Loucy (cell line): ENCODE measurements around the gene IFNA7.
A peak's percentile ranks its signal among the peaks of the same experiment; 100 is the strongest.
"Not testable (repeated sequence)": the region's sequence is repeated elsewhere in the genome, so short reads cannot be mapped to it uniquely, and the experiment has no call there.

Experiments
- H2AFZ ChIP-seq: fragments of 200-600 bp; sonication (generic); 2 replicates; pipeline ENCODE4 v1.6.0; 2016; ENCODE audit warnings: antibody characterized with exemption, mild to moderate bottlenecking, low read length, moderate library complexity
- H3F3A ChIP-seq: fragments of 200-600 bp; 2 replicates; pipeline ENCODE4 v1.6.0; 2016; ENCODE audit warnings: antibody characterized with exemption, low read depth, mild to moderate bottlenecking
- H3K27me3 ChIP-seq: fragments of 200-600 bp; sonication (generic); 2 replicates; pipeline ENCODE4 v1.6.1; 2014; ENCODE audit warnings: low read length, mild to moderate bottlenecking; ENCODE audit not compliant: insufficient read depth, poor library complexity, severe bottlenecking
- H3K36me3 ChIP-seq: fragments of 200-600 bp; sonication (generic); 2 replicates; pipeline ENCODE4 v1.6.1; 2016; ENCODE audit warnings: low read length; ENCODE audit not compliant: insufficient read depth
- H3K4me1 ChIP-seq: fragments of 200-600 bp; sonication (generic); 2 replicates; pipeline ENCODE4 v1.5.1; 2014; ENCODE audit warnings: low read length, mild to moderate bottlenecking; ENCODE audit not compliant: insufficient read depth, poor library complexity, severe bottlenecking
- H3K4me2 ChIP-seq: fragments of 200-600 bp; sonication (generic); 2 replicates; pipeline ENCODE4 v1.6.0; 2014; ENCODE audit warnings: antibody characterized with exemption, low read length, low read depth, mild to moderate bottlenecking; ENCODE audit not compliant: poor library complexity, severe bottlenecking
- H3K4me3 ChIP-seq: fragments of 200-600 bp; sonication (generic); 2 replicates; pipeline ENCODE4 v1.5.1; 2014; ENCODE audit warnings: low read length, mild to moderate bottlenecking, mixed read lengths; ENCODE audit not compliant: poor library complexity, severe bottlenecking
- H3K79me2 ChIP-seq: fragments of 200-600 bp; sonication (generic); 2 replicates; pipeline ENCODE4 v1.6.1; 2014; ENCODE audit warnings: low read length; ENCODE audit not compliant: insufficient read depth
- H3K9ac ChIP-seq: fragments of 200-600 bp; sonication (generic); 2 replicates; pipeline ENCODE4 v1.6.0; 2014; ENCODE audit warnings: mild to moderate bottlenecking, low read depth, low read length, moderate library complexity; ENCODE audit not compliant: poor library complexity, severe bottlenecking
- H3K9me2 ChIP-seq: fragments of 200-600 bp; sonication (generic); replicated peaks from 2 replicates; pipeline ENCODE4 v1.6.1; 2016; ENCODE audit warnings: low read depth, low read length, mixed read lengths
- H3K9me3 ChIP-seq: fragments of 200-600 bp; sonication (generic); 2 replicates; pipeline ENCODE4 v1.6.1; 2014; ENCODE audit warnings: mild to moderate bottlenecking, antibody characterized with exemption, low read length, low read depth; ENCODE audit not compliant: insufficient read depth
- H4K20me1 ChIP-seq: fragments of 200-600 bp; sonication (generic); 2 replicates; pipeline ENCODE4 v1.6.0; 2014; ENCODE audit warnings: antibody characterized with exemption, low read length, mild to moderate bottlenecking; ENCODE audit not compliant: insufficient read depth, poor library complexity, severe bottlenecking
- EZH2phosphoT487 ChIP-seq: fragments of 200-600 bp; IDR thresholded peaks from 2 replicates; pipeline ENCODE4 v1.6.1; 2018; ENCODE audit warnings: antibody characterized with exemption, mild to moderate bottlenecking, moderate library complexity, borderline replicate concordance
- TF ChIP-seq, protein P1 (sequence below): fragments of 200-600 bp; sonication (generic); conservative IDR thresholded peaks from 2 replicates; pipeline ENCODE4 v1.5.1; 2014; ENCODE audit warnings: mild to moderate bottlenecking, antibody characterized with exemption, low read length

IFNA7 gene

DNA sequence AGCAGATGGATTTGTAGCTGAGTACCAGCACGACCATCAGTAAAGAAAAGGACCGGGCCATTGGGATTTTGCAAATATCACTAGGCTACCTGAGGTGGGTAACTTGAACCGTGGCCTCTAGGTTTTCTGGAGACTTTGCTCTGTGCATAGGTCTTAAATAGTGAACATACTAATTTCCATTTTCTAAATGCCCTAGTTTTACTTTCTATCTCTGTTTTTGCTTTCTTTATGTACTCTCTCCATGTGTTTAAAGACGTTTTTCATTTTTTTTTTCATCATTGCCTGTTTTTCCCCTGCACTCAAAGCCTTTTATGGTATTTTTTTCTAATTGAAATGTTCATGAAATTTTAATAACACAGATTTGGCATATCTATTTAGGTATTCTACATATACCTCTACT lies at the start of gene IFNA7:
Gene IFNA7, minus strand, starts transcription at position 101 of the 400 bp plus-strand sequence. Its CDS starts 40 bp downstream, at position 61.
- H3K79me2 ChIP-seq, H4K20me1 ChIP-seq, H2AFZ ChIP-seq, H3K9me2 ChIP-seq, H3K9ac ChIP-seq, H3F3A ChIP-seq, H3K36me3 ChIP-seq, H3K4me1 ChIP-seq, H3K4me2 ChIP-seq, H3K4me3 ChIP-seq, H3K27me3 ChIP-seq, H3K9me3 ChIP-seq: not testable (repeated sequence)

DNA sequence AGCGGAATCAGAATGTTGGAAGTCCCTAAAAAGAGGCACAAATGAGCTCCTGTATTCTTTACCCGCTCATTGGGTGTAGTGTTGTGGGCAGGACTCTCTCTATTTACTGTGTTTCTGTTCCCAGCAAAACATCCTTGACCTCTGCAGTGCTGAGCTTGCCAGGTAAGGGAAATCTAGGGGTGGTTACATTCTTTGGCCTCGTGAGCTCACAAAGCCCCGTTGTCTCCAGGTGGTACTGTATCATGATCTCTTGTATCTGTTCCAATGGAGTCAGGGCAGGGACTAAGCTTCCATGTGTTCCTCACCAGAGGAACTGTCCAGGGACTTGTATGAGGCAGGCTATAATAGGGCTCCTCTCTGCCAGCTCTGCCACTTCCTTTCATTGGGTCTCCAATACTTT lies 49.6 kb upstream of the IFNA7 start:
- Histone ChIP-seq H3K9me3 (no peaks in the 10 kb centered on the region), H3K4me1 (peaks cover 26% of the 10 kb centered on the region), H3K36me3 (no peaks in the 10 kb centered on the region), H3K4me2 (no peak overlapping the region), H3K9me2 (no peaks in the 10 kb centered on the region), H3K27me3 (no peaks in the 10 kb centered on the region), H3K9ac (no peak overlapping the region), H3F3A (no peaks in the 10 kb centered on the region), H2AFZ (peak overlapping the region; percentile 38; the same call in 1 of the 2 replicates), H3K4me3 (no peak overlapping the region), H3K79me2 (no peaks in the 10 kb centered on the region), H4K20me1 (no peaks in the 10 kb centered on the region)
- TF ChIP-seq, protein P1, sequence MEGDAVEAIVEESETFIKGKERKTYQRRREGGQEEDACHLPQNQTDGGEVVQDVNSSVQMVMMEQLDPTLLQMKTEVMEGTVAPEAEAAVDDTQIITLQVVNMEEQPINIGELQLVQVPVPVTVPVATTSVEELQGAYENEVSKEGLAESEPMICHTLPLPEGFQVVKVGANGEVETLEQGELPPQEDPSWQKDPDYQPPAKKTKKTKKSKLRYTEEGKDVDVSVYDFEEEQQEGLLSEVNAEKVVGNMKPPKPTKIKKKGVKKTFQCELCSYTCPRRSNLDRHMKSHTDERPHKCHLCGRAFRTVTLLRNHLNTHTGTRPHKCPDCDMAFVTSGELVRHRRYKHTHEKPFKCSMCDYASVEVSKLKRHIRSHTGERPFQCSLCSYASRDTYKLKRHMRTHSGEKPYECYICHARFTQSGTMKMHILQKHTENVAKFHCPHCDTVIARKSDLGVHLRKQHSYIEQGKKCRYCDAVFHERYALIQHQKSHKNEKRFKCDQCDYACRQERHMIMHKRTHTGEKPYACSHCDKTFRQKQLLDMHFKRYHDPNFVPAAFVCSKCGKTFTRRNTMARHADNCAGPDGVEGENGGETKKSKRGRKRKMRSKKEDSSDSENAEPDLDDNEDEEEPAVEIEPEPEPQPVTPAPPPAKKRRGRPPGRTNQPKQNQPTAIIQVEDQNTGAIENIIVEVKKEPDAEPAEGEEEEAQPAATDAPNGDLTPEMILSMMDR: no peak
- no peak for TF ChIP-seq EZH2phosphoT487

DNA sequence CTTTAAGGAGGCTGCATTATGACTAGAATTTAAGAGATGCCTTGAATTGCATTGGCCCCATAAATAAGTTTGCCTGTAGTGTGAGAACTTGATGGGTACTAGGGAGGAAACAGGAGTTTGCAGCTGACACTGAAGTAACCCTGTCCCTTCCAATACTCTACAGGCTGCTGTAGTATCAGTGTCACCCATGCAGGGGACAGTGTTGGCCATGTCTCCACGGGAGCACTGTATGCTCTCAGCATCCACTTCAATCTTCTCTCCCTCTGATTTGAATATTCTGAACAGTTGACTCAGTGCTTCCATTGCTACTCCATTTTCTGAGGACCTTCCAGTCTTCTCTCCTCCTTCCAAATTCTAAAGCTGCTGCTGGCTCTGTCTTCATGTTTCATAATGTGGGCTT lies 49.2 kb upstream of the IFNA7 start:
- Histone ChIP-seq H3K27me3 (no peaks in the 10 kb centered on the region), H3K9ac (no peak overlapping the region), H2AFZ (peak overlapping the region; percentile 38; the same call in 1 of the 2 replicates), H3K9me3 (no peaks in the 10 kb centered on the region), H3K4me3 (no peak overlapping the region), H3K4me1 (peaks cover 24% of the 10 kb centered on the region), H3F3A (no peaks in the 10 kb centered on the region), H3K79me2 (no peaks in the 10 kb centered on the region), H3K4me2 (no peak overlapping the region), H4K20me1 (no peaks in the 10 kb centered on the region), H3K9me2 (no peaks in the 10 kb centered on the region), H3K36me3 (no peaks in the 10 kb centered on the region)
- TF ChIP-seq, protein P1: peak; percentile 47
- TF ChIP-seq EZH2phosphoT487: no peak

DNA sequence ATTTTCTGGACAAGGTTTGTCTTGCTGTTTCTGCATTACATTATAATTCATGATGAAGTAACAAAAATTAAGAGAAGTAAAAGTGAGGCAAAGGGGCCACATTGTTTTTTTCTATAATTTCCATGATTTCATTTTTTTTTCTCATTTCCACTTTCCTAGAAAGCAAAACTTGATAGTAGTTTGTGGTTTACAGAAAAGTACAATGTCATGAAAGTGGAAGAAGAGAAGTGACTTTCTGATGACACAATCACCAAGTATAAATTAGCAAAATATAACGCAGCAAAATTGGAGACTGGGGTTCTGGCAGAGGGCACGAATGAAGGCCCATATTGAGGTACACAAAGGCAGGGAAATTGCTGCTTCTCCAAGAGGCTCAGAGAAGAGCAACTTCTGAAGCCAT lies 42.8 kb upstream of the IFNA7 start:
- Histone ChIP-seq H3K27me3 (no peaks in the 10 kb centered on the region), H3K9me2 (no peaks in the 10 kb centered on the region), H2AFZ (no peak overlapping the region), H3K36me3 (no peaks in the 10 kb centered on the region), H3K4me3 (no peak overlapping the region), H3K79me2 (no peaks in the 10 kb centered on the region), H3K9me3 (no peaks in the 10 kb centered on the region), H3F3A (no peaks in the 10 kb centered on the region), H3K4me2 (no peak overlapping the region), H3K4me1 (no peaks in the 10 kb centered on the region), H3K9ac (no peak overlapping the region), H4K20me1 (no peaks in the 10 kb centered on the region)
- TF ChIP-seq, protein P1: no peak
- no peak for TF ChIP-seq EZH2phosphoT487
